Vagina (tissue), 2 donors: Measurements from ENCODE around the gene NEUROD2.

Source experiments
- CTCF ChIP-seq, 3 experiments: fragments of 450-650 bp in 2 of 3; fragments of 200-600 bp in 1 of 3; sonication (generic) in 1 of 3; IDR thresholded peaks; one replicate each; pipeline ENCODE4 v1.5.1; 2017 to 2019; ENCODE audit warnings: antibody characterized with exemption in 3 of 3, mild to moderate bottlenecking in 2 of 3, moderate library complexity in 2 of 3
- POLR2AphosphoS5 ChIP-seq, 2 donors: sonication (generic); formaldehyde crosslinking; IDR thresholded peaks; one replicate each; pipeline ENCODE4 v1.9.0; 2017; ENCODE audit warnings: antibody characterized with exemption in 2 of 2, mild to moderate bottlenecking in 2 of 2, low read depth in 1 of 2; ENCODE audit not compliant: insufficient read depth in 1 of 2

- TF ChIP-seq CTCF (IDR thresholded peaks at IDR 0.05) (no peak), POLR2AphosphoS5 (IDR thresholded peaks at IDR 0.05; ENCODE audit: insufficient read depth in 1 of 2, low read depth in 1 of 2) (no peak)
These were observed 45.0 kb upstream of the NEUROD2 start for GRCh38 chr17:39652587-39653315.
